Measurements from ENCODE around the gene PMF1.

GRCh38 chr1:156214024-156214748 lies 1.4 kb downstream of the PMF1 start:
- TF ChIP-seq SPI1 (IDR thresholded peaks at IDR 0.05; ENCODE audit: borderline replicate concordance, low read depth) (no peak), CTCF (IDR thresholded peaks at IDR 0.05; ENCODE audit: insufficient read depth, low read length) (no peak), POLR2AphosphoS5 (IDR thresholded peaks at IDR 0.05; ENCODE audit: low read depth) (no peak)

Data from HL-60 (cell line).